GM10847 (cell line): Measurements from ENCODE around the gene MYL11.

ENCODE experiments used
- POLR2A ChIP-seq: IDR thresholded peaks from 2 replicates; pipeline ENCODE4 v1.6.1; 2011; ENCODE audit not compliant: insufficient read length; ENCODE audit errors: extremely low read depth

Gene MYL11

DNA sequence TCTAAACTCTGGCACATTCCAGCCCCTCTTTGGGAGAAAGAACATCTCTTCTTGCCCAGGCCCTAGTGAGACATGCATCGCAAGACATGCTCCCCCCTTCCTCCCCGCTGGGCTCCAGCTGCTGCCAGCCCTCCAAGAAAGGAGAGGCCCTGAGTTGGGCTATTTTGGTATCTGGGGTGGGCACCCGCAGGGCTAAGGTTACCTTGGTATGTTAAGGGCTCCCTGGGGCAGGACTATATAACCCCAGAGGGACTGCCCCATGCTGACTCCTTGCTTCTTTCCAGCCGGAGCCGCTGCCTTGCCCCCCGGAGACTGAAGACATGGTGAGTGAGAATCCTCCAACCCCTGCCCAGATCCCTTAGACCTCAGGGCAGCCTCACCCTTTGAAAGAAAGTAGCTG, at the start of gene MYL11:
Gene MYL11 (plus strand): TSS at position 265 of the 400 bp plus-strand sequence. CDS start 56 bp downstream, at position 321.
- TF ChIP-seq POLR2A: no peak

- TF ChIP-seq POLR2A: peak; percentile 12
These were observed 40.1 kb upstream of the MYL11 start for GRCh38 chr16:30334473-30334989.

DNA sequence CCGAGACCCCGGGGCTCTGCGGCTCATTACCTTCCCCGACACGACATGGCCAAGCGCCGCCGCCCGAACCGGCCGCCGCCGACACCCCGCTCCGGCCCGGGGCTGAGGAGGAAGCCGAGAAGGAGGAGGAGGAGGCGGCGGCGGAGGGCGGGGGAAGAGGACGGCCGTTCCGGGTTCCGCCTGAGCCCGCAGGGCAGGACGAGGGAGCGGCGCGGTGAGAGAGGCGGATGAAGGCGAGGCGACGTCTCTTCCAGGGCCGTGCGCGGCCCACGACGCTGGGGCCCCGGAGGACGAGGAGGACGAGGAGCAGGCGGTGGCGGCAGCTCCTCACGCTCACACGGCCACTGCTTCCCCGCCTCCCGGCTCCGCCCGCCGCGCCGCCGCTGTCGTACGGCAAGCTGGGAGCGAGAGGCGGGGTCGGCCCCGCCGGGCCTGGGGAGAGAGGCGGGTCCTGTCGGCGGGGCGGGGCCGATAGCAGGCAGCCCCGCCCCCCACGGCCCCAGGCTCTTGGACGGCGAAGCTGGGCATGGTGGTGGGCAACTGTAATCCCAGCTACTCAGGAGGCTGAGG, 39.5 kb upstream of the MYL11 start:
- TF ChIP-seq POLR2A: peak; percentile 48

- TF ChIP-seq POLR2A: no peak
These were observed 38.8 kb upstream of the MYL11 start for GRCh38 chr16:30335598-30336474.

DNA sequence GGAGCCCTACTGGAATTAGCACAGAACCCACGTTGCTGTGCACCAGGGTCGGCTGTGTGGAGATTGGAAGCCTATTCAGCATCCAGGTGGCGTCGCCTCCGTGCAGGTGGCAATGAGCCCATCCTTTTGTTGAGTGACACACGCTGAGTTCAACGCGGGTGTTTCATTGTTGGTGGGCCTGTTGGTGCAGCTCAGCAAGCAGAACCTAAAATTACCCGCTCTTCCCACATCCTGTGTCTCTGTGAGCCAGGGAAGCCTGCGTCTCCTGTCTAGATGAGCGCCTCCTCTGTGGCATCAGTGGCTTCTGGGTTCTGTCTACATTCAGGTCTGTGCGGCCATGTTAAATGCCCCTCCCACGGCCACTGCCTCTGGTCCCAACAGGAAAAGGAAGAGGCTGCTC, 34.0 kb upstream of the MYL11 start:
- no peak for TF ChIP-seq POLR2A

- TF ChIP-seq POLR2A: no peak
These were observed 31.7 kb upstream of the MYL11 start for GRCh38 chr16:30342751-30343490.

- TF ChIP-seq POLR2A: no peak
These were observed 28.3 kb upstream of the MYL11 start for GRCh38 chr16:30346286-30346685.

- TF ChIP-seq POLR2A: no peak
These were observed 26.5 kb upstream of the MYL11 start for GRCh38 chr16:30348113-30348512.

DNA sequence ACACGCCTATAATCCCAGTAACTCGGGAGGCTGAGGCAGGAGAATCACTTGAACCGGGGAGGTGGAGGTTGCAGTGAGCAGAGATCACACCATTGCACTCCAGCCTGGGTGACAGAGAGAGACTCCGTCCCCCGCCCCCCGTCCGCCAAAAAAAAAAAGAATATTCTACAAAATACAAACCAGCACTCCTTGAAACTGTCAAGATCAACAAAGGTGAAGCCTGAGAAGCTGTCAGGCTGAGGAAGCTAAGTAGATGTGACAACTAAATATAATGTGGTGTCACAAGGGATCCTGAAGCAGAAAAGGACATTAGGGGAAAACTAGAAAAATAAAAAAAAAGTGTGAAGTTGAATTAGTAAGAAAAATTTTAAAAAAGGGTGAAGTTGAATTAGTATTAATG, 25.7 kb upstream of the MYL11 start:
- no peak for TF ChIP-seq POLR2A

DNA sequence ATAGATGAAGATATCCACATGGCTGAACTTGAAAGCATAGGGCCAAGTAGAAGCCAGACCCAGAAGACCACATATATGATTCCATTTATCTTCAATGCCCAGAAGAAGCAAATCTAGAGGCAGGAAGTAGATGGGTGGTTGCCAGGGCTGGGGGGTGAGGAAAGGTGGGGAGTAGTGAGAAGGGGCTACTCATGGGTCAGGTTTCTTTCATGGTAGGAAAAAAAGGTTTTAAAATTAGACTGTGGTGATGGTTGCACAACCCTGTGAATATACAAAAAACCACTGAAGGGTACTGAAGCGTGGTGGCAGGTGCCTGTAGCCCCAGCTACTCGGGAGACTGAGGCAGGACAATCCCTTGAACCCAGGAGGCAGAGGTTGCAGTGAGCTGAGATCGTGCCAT, 24.9 kb upstream of the MYL11 start:
- no peak for TF ChIP-seq POLR2A

GRCh38 chr16:30350134-30350871, 24.3 kb upstream of the MYL11 start:
- no peak for TF ChIP-seq POLR2A

GRCh38 chr16:30351001-30351441, 23.6 kb upstream of the MYL11 start:
- no peak for TF ChIP-seq POLR2A

DNA sequence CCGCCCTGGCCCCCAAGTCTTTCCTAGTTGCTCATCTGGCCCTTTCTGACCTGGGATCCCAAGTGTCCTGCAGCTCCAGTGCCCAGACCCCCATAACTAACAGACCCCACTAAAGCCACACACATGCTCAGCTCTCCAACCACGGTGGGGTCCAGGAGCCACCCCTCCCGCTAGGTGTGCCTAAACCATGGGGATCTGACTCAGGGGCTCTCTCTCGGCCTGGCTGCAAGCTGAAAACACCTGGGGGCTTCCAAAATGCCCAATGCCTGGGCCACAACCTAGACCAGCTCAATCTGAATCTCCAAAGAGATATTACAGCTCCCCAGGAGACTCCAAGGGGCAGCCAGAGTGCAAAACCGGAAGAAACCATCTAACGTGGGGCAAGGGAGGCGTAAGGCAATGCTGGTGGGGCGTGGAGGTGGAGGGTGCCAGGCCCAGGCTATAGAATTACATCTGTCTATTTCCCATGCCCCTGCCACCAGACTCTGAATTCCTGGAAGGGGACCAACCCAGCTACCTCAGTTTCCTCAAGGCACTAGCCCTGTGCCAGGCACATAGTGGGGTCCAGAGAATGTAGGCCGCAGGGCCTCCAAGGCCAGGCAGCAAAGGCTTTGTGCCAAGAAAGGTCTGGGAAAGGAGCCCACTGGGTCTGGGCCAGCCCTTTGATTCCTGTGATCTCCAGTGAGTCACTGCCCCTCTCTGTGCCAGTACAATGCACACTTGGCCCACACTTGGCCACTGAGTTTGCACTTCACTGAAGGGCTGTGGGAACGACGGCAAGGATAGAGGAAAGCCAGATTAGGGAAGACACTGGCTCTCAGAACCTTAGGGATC, 22.8 kb upstream of the MYL11 start:
- TF ChIP-seq POLR2A: no peak

- no peak for TF ChIP-seq POLR2A
These were observed 21.9 kb upstream of the MYL11 start for GRCh38 chr16:30352488-30353401.
